ENCODE results near the gene MCTP1.
"Not testable (repeated sequence)": the region's sequence is repeated elsewhere in the genome, so short reads cannot be mapped to it uniquely, and the experiment has no call there.

The MCTP1 gene

GRCh38 chr5:95022967-95023695, 261.8 kb downstream of the MCTP1 start:
- peak; percentile 3 for DNase-seq

GRCh38 chr5:95020345-95020744, 264.5 kb downstream of the MCTP1 start:
- DNase-seq, result no peak

- no peak for DNase-seq
These were observed 265.9 kb downstream of the MCTP1 start for GRCh38 chr5:95018946-95019345.

GRCh38 chr5:95018511-95018910, 266.4 kb downstream of the MCTP1 start:
- no peak for DNase-seq

GRCh38 chr5:95009812-95010211, 275.1 kb downstream of the MCTP1 start:
- no peak for DNase-seq

GRCh38 chr5:95007921-95008597, 276.8 kb downstream of the MCTP1 start:
- no peak for DNase-seq

- no peak for DNase-seq
These were observed 279.1 kb downstream of the MCTP1 start for GRCh38 chr5:95005811-95006210.

- DNase-seq, result no peak
These were observed 286.2 kb downstream of the MCTP1 start for GRCh38 chr5:94998670-94999069.

- DNase-seq, result not testable (repeated sequence)
These were observed 290.4 kb downstream of the MCTP1 start for GRCh38 chr5:94994537-94994936.

- no peak for DNase-seq
These were observed 291.4 kb downstream of the MCTP1 start for GRCh38 chr5:94993491-94993890.

- DNase-seq, result no peak
These were observed 292.6 kb downstream of the MCTP1 start for GRCh38 chr5:94992325-94992724.

GRCh38 chr5:94983861-94984535, 300.9 kb downstream of the MCTP1 start:
- peak; percentile 80 for DNase-seq

GRCh38 chr5:94977437-94977836, 307.5 kb downstream of the MCTP1 start:
- DNase-seq, result no peak

- DNase-seq, result no peak
These were observed 308.0 kb downstream of the MCTP1 start for GRCh38 chr5:94976853-94977252.

GRCh38 chr5:94972268-94972667, 312.6 kb downstream of the MCTP1 start:
- DNase-seq, result no peak

GRCh38 chr5:94969174-94969573, 315.7 kb downstream of the MCTP1 start:
- peak; percentile 14 for DNase-seq

- DNase-seq, result peak; percentile 60
These were observed 316.3 kb downstream of the MCTP1 start for GRCh38 chr5:94968507-94969095.

GRCh38 chr5:94967525-94967924, 317.4 kb downstream of the MCTP1 start:
- DNase-seq, result no peak

- DNase-seq, result not testable (repeated sequence)
These were observed 325.6 kb downstream of the MCTP1 start for GRCh38 chr5:94959279-94959678.

GRCh38 chr5:94945656-94946055, 339.2 kb downstream of the MCTP1 start:
- no peak for DNase-seq

GRCh38 chr5:94944160-94944559, 340.7 kb downstream of the MCTP1 start:
- DNase-seq, result no peak

GRCh38 chr5:94941122-94941755, 343.7 kb downstream of the MCTP1 start:
- DNase-seq, result no peak

GRCh38 chr5:94932259-94932658, 352.6 kb downstream of the MCTP1 start:
- no peak for DNase-seq
